NOMO-1 (cell line): ENCODE measurements around the gene DCC.

Experiments
- DNase-seq, 2 experiments: peaks; one replicate each; lab custom pipeline; 2025; ENCODE audit not compliant: unreplicated experiment in 2 of 2; lab: John Stamatoyannopoulos, UW

Gene DCC

DNA sequence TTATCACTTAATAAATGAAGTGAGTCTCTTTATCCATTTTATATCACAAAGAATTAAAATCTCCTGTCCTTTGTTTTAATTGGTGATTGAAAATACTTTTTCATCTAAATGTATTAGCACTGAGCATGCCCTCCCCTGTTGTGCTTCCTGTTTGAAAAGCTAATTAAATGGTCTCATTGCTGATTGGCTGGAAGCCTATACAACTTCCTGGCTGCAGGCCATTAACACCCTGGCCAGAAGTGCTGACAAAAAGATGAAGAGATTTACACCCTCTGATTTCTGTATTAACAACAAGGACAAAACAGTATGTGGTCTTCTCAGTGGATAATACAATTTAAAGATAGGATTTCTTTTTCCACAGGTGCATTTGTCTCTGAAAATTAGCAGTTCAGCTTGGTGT is 548.0 kb downstream of the DCC start:
- DNase-seq: no peak

DNA sequence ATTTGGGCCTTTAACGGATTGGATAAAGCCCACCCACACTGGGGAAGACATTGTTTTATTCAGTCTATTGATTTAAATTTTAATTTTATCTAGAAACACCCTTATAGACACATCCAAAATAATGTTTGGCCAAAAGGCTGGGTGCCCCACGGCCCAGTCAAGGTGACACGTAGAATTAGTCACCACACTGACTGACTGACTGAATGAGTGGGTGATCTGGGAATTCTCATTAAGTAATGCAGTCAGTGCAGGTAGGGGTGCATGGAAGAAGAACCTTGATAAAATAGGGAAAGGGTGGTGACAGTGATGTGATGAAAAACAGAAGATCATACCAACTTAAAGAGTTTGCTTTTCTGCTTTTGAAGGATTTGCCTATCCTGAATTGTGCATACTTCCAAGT is 554.8 kb downstream of the DCC start:
- no peak for DNase-seq

DNA sequence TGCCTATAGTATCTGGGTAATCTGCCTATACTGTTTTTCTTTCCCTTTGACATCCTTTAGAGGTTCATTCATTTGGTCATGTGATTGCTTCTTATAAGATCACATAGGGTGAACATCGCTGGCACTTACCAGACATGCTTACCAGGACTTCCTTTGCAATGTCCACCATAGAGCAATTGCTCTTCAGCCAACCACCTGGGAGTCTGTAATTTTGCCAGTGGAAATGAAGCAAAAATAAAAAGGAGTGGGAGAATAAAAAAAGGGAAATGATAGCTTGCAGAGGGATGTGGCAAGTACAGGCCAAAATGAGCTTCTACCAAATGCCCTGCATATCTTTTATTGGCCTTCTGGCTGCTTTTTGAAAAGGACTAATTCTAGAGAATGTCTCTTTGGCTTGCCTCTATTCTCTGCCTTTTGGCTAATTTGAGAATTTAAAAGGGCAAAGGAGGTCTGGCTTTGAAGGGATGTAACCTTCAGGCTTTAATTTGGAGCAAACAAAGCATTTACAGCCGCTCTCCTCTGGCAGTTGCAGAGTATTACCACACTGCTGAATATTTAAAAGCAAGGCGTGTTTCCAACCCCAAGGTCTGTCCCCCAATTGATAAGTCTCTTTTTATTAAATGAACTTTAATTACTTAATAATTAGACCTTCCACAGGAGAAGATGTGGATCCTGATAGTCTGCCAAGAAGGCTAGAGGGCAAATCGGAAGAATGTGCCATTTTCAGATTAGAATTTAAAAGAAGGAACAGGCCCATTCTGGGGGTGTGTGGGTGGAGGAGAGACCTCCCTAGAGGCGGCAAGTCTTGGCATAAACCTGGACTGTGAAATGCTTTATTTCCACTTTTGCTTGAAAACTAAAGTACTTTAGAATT is 557.9 kb downstream of the DCC start:
- DNase-seq: no peak

DNA sequence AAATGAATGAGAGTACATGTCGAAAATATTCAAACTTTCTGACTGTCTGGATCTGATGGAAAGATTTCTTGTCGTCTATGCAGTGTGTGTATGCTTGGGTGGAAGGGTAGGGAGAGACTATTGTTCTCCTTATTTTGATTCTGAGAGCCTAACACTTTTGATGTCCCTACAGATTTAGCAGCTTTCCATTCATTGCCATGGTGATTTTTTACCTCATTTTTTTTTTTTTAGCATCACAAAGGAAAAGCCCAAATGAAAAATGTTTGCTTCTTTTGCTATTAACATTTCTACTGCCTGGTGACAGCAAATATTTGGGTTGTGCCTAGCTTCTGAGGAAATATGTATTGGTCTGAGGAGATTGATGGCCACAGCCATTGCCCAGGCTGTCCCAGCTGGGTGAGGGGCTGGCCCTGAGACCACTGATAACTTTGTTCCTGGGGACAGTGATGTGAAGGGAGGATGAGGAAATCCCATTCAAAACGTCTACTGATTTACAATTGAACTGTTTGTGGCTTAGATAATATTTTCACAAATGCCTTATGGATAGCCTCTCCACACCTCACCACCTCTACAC is 558.6 kb downstream of the DCC start:
- DNase-seq: no peak

DNA sequence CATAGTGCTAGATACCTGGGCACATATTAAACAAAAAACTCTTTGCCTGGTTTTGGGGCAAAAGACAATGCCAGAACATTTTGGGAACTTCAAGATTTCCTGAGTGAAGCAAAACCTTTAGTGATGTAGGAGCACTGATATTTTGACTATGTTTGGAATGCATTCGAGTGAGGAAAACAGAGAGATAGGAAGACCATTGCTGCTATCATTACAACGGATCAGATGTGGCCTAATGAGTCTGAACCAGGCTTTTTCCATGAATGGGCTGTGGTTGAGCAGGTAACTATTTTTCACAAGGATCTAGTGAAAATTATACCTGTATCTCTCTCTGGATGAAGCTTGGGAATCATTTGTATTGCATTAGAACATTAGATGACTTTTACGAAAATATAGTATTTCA is 562.2 kb downstream of the DCC start:
- DNase-seq: no peak

DNA sequence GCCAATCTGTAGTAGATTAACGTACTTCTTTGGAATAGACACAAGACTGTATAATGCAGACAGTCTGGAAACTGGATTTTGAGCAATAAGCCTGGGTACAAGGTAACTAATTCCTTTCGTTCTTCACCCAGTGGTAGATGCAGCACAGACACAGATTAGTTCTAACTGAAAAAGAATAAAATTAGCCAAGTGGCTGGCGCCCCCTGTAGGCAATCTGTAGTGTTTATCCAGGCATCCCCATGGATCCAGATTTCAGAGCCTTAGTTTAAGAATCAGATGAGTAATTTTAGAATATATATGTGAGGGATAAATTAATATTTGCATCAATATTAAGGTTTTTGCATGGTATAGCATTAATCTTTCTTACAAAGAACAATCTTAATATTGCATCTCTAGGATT is 563.9 kb downstream of the DCC start:
- DNase-seq: peak in 1 of 2 experiments; percentile 0

DNA sequence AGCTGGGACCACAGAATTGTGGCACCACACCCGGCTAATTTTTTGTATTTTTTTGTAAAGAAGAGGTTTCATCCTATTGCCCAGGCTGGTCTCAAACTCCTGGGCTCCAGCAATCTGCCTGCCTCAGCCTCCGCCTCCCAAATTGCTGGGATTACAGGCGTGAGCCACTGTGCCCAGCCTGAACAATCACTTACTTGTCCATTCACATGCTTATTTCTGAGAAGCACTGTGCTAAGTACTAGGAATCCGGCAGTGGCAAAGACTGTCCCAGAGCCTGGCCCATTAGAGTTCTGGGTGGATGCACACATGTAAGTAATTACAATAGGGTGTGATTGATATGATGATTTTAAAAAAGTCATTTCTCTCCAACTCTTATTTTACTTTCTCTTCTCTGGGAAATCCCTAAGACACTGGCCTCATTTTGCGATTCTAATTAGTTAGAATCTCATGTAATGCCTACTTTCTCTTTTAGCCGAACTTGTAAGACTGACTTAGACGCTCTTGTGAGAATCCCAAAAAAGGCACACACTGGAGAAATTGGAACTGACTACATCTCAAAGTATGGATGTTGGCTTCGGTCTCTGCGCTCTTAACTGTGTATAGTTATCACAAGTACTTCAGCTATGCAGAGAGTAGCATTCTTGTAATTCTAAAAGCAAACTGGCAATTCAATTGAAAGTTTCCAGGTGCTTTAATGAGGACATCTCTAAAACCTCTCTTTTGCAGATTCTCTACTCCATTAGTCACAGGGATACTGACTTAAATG is 567.7 kb downstream of the DCC start:
- no peak for DNase-seq

DNA sequence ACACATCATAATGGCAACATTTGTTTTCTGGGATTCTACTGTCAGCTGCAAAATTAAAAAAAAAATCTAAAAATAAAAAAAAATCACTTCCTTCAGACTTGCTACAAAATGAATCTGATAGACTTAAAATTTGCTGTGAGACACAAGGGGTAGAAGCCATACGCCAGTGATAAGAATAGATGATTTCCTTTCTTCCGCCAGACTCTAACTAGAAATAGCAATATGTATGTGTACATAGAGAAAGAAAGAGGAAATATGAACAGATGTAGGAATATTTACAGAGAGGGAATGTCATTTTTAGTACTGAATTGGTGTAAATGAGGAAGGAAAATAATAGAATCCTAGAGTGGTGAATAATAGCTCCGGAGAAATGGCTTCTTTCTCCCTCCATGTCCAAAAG is 574.2 kb downstream of the DCC start:
- DNase-seq: no peak

DNA sequence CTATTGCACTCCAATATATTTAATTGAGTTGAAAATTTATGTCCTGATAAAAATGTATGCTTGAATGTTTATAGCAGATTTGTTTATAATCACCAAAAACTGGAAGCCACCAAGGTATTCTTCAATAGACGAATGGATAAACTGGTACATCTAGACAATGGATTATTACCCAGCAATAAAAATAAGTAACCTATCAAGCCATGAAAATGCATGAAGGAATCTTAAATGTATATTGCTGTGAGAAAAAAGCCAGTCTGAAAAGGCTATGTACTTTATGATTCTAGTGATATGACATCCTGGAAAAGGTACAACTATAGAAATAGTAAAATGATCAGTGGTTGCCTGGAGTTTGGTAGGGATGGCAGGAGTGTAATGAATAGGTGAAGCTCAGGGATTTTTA is 580.7 kb downstream of the DCC start:
- DNase-seq: no peak

DNA sequence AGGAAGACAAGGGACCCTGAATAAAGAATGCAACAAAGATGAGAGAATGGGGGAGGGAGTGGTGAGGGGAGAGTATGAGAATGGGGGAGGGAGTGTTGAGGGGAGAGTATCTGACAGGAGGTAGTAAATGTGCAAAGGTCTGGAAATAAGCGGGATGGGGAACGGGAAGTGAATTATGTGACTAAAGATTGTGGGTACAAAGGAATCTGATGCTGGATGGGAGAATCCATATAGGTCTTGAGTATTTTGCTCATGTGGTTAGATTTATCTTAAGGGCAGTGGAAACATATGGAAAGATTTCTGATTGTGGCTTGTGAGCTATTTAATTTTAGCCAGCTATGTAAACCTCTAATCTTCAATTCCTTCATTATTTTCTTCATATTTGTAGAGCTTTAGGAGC is 593.4 kb downstream of the DCC start:
- DNase-seq: no peak

DNA sequence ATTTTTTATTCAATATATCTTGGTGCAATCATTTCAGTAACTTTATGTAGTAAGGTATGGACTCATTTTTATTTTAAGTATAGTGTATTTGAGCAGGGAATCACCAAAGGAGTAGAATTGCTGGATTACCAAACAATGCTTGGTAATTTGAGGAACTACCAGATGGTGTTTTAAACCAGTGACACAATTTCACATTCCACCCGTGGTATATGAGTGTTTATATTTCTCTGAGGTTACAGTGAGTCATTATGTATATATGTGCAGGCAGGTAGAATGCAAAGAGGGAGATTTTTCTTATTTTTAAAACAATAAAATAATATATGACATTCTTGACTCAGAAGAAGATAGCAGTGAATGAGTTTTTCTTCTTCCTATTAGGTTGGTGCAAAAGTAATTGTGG is 596.9 kb downstream of the DCC start:
- no peak for DNase-seq

DNA sequence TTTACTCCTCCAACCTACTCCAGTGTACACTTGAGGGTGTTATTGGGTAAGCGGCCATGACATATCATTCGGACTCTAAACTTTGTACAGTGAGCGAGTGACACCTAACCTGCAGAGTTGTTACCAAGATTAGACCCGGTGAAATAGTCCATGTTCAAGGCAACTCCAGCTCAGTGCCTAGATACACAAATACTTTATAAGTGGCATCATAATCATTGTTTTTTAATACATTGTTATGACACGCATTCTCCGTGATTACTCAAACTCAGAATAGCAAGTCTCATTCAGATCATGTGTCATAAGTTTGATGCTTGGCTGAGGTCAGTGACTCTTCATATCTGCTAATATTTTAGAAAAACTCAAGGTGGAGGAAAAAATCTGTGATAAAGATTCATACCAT is 597.8 kb downstream of the DCC start:
- DNase-seq: no peak

DNA sequence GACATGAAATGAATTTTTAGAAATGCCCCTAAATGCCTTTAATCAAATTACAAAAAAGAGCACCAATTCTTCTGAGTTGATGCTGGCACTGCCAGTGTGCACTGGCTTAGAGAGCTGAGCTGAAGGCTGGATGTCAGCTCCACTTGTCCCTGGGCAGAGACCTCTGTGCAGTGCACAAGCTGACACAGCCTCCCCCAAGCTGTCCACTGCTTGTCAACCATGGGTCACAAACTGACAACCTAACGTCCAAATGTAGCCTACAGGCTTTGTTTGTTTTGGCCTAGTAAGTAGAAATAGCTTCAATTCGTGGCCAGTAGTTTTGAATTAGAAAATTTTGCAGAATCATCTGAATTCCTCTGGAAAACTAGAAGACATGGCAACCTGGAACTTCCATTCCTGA is 605.6 kb downstream of the DCC start:
- no peak for DNase-seq

DNA sequence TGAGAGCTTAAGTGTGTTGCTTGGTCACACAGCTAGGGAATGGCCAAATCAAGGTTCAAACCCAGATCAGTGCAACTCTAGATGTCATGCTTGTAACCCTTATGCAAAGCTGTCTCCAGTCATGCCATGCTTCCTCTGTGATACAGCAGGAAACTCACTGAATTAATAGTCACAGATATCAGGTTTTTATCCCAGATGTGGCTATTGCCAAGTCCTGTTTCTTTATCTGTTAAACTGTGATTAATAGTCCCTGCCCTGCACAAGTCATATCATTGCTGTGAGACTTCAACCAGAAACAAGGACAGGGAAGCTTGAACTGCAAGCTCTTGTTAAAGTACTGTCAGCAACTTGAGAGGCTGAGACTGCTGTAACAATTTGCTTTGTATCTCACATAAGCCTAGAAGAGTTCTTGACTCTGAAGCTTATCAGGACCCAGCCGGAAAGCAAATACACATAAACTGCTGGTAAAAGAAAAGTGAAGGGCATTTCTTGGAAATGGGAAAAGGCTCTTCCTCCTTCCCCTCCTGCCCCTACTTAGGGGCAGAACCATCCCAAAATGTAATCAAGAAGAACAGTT is 609.0 kb downstream of the DCC start:
- no peak for DNase-seq

DNA sequence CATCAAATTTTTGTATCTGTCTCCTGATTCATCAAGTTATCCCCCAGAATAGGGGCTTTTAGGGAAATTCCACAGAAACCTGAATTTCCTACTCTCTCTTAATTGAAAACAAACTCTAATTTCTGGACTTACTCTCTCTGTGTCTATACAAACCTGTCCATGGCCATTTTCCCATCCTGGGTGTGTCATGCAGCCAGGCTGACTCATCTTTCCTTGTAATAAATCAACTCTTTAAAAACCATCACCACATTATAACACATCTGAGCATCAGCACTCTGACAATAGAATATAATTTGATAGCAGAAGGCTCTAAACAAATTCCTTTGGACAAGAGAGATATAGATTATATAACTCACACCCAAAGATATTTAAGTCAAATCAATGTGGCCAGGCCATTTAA is 610.2 kb downstream of the DCC start:
- DNase-seq: no peak

DNA sequence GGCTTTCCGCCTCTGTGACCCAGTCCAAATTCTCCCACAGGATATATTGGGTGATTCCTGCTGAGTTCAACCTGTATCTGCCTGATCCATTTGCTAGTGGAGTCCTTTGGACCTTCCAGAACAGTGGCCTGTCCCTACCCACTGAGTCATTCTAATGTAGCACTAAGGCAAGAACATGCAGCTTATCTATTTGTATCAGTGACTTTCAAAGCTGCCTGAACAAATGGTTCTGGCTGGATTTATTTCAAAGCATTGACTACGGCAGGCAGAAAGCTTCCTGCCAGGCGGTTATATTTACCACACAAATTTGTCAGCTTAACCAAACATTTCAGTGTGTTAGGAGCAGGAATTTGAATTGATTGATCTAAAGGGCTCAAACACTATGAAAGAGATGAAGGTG is 613.4 kb downstream of the DCC start:
- DNase-seq: no peak

DNA sequence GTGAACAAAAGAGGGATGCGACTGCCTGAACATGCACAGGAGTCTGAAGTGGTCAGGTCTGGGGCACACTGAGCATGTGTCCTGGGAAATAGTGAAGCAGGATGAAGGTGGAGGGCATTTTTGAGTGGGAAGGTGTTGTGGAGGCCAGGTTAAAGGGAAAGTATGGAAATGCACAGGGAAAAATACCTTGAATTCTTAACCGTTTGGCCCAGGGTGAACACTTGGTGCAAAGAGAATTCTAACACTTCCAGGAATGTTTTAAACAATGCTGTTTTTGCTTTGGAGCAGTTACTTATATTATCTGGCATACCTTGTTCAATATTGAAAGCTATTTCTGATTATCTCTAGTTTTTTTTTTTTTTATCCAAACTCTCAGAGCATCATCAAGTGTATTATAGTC is 623.5 kb downstream of the DCC start:
- DNase-seq: no peak

DNA sequence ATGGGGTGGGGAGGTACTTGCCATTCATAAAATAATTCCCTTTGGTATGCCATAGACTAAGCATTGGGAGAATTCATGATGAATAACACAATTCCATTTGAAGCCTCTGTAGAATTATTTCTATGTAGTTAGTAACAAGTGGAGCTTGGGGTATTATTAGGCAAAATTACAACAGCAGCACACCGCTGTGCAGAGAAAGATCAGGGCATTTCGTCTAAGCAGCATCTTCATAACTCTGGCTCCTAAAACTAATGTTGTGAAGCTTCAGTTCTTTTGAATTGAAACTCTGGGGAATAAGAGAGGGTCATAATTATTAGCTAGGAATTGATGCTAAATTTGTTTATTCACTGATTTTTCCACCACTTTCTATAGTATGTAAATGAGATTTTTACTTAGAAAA is 630.7 kb downstream of the DCC start:
- no peak for DNase-seq

DNA sequence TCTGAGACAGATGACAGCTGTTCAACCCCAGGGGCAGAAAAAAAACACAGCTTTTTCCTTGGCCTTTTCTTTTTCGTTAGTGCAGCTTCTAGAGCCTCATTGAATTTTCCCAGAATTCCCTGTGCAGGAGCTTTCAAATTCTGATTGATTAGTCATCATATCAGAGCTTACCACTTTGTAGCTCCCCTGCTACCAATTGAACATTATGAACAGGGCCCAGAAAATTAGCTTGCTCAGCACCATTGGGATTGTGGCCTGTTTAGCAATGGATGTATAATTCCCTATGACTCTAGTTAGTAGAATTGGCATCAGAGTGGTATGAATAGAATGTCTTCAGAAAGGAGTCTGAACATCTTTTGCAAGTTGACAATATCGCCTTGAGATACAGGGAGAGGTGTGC is 631.1 kb downstream of the DCC start:
- DNase-seq: no peak

DNA sequence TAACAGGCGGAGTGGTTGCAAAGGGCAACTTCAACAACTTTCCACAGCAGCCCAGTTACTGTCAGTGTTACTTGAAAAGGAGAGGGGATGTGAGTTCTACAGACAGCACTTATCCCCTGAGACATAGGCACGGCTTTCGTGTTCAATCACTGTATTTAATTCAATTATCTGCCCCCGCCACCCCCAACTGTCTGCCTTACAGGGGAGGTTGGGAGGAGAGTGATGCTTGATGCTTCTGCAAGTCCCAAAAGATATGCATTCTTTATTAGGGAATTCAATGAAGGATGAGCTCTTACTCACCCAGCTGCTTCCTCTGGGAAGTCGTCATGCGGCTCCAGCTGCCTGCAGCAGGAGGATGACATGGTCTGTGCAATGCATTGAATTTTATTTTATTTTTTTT is 639.9 kb downstream of the DCC start:
- no peak for DNase-seq

DNA sequence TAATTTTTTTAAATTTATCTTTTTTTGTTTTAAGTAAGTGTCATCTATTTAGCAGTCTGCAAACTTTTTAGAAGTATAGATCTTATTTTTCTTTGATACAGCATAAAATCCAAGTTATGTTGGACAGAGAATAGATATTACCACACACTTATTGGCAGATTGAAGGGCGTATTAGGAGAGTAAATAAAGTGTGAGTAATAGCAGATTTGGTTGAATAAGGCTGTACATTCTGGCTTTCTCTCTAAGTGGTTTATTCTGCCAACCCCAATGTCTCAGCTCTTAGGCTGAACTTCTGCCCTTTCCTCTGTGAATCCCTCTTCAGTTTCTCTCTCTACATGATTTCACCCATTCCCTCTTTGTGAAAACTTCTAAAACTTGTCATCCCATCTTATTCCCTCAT is 651.2 kb downstream of the DCC start:
- DNase-seq: no peak

DNA sequence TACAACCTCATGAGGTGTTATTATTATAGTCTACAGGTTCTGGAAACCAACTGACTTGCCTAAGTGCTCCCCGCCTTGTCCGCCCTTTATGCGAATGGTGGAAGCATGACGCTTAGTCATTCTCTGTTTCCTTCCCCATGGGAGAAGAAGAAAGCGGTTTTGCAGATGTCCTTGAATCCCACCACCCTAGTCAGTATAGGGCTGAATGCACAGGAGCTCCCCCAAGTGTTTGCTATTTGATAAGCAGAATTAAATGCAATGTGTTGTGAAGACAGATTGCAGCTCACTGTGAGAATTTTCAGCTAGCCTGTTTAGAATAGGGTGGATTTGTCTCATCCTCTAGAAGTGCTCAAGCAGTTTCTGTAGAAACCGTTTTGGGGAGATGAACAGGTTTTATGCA is 652.0 kb downstream of the DCC start:
- no peak for DNase-seq
